HCT116 (cell line): ENCODE measurements around the gene CBY1. TPM values are rescaled to one million over a fixed set of nuclear protein-coding genes. Genes with fewer than 3 reads are reported as not detected.

Experiments
- ATAC-seq: fragments of 200-7000 bp; cut with Tn5 transposase; 2 replicates; pipeline ENCODE4 v1.9.1; 2020; ENCODE audit warnings: mild to moderate bottlenecking, moderate library complexity
- BruUV-seq: library from RNA; stranded (reverse); fragments of 400-500 nt; replicated peaks from 2 replicates; lab custom pipeline; 2021; lab: Mats Ljungman, UMichigan
- CTCF ChIA-PET: fragments of 300-600 bp; sonication (Branson Sonifier 250); formaldehyde crosslinking; loops from one replicate; lab custom pipeline; 2021; ENCODE audit warnings: antibody characterized with exemption; lab: Charles Lee
- POLR2A ChIA-PET: fragments of 300-600, 350-600 bp; sonication (Branson Sonifier 250); formaldehyde crosslinking; loops from one replicate; lab custom pipeline; 2021; ENCODE audit warnings: antibody characterized with exemption; lab: Charles Lee
- RAD21 ChIA-PET, 2 experiments: fragments of 300-600 bp; sonication (Branson Sonifier 250); formaldehyde crosslinking; loops; one replicate each; lab custom pipeline; 2023; ENCODE audit warnings: low total read pairs in 2 of 2; ENCODE audit not compliant: uncharacterized antibody in 2 of 2, unreplicated experiment in 2 of 2, low non-redundant PET in 1 of 2; lab: Charles Lee
- DNase-seq: peaks from one replicate; pipeline ENCODE4 v3.0.0-alpha.2; 2010; ENCODE audit warnings: low read depth, low spot score
- H2AFZ ChIP-seq: fragments of 200-600 bp; shearing (Covaris generic), sonication (generic); 2 replicates; pipeline ENCODE4 v1.6.1; 2017; ENCODE audit warnings: low read depth, mixed run types, mixed read lengths, antibody characterized with exemption, low read length; ENCODE audit not compliant: poor library complexity, severe bottlenecking
- H3K27ac ChIP-seq: 2 replicates; pipeline ENCODE4 v1.5.1; 2012; ENCODE audit warnings: low read depth, low read length
- H3K27me3 ChIP-seq: fragments of 200-600 bp; sonication (generic); 2 replicates; pipeline ENCODE4 v1.6.1; 2016; ENCODE audit warnings: mixed run types, low read length, mixed read lengths; ENCODE audit not compliant: insufficient read depth
- H3K36me3 ChIP-seq, 2 experiments: fragments of 200-500 bp in 1 of 2; fragments of 200-600 bp in 1 of 2; sonication (Bioruptor generic) in 1 of 2; sonication (generic) in 1 of 2; 2 replicates each; pipeline versions ENCODE4 v1.5.1 to v1.6.1; 2014 to 2016; ENCODE audit warnings: low read length in 2 of 2, inconsistent platforms in 1 of 2, mixed read lengths in 1 of 2, mixed run types in 1 of 2; ENCODE audit not compliant: insufficient read depth in 2 of 2, control insufficient read depth in 1 of 2
- H3K4me1 ChIP-seq, 2 experiments: fragments of 200-600 bp in 1 of 2; sonication (generic) in 1 of 2; 2 replicates each; pipeline versions ENCODE4 v1.5.1 to v1.6.1; 2012 to 2017; ENCODE audit warnings: low read length in 2 of 2, inconsistent platforms in 1 of 2, mild to moderate bottlenecking in 1 of 2, mixed read lengths in 1 of 2, mixed run types in 1 of 2, moderate library complexity in 1 of 2; ENCODE audit not compliant: insufficient read depth in 2 of 2, control insufficient read depth in 1 of 2
- H3K4me2 ChIP-seq: fragments of 200-600 bp; sonication (generic); 2 replicates; pipeline ENCODE4 v1.6.1; 2017; ENCODE audit warnings: mixed run types, low read length, mixed read lengths
- H3K4me3 ChIP-seq, 2 experiments: fragments of 200-600 bp in 1 of 2; sonication (generic) in 1 of 2; replicated peaks in 1 of 2; 2 replicates each; pipeline ENCODE4 v1.5.1; 2011 to 2016; ENCODE audit warnings: low read length in 2 of 2, control low read depth in 1 of 2, low read depth in 1 of 2, mild to moderate bottlenecking in 1 of 2, mixed read lengths in 1 of 2, mixed run types in 1 of 2
- H3K79me2 ChIP-seq: fragments of 200-600 bp; sonication (generic); 2 replicates; pipeline ENCODE4 v1.6.1; 2017; ENCODE audit warnings: mild to moderate bottlenecking, mixed run types, low read length, moderate library complexity, mixed read lengths; ENCODE audit not compliant: insufficient read depth
- H3K9ac ChIP-seq: fragments of 200-600 bp; sonication (generic); 2 replicates; pipeline ENCODE4 v1.6.1; 2016; ENCODE audit warnings: low read length, mixed read lengths
- H3K9me2 ChIP-seq: fragments of 200-600 bp; sonication (generic), shearing (Covaris generic); 2 replicates; pipeline ENCODE4 v1.6.1; 2017; ENCODE audit warnings: mixed run types, mild to moderate bottlenecking, moderate library complexity; ENCODE audit not compliant: insufficient read depth
- H3K9me3 ChIP-seq, 2 experiments: fragments of 200-500 bp in 1 of 2; fragments of 200-600 bp in 1 of 2; sonication (Bioruptor generic) in 1 of 2; sonication (generic) in 1 of 2; 2 replicates each; pipeline ENCODE4 v1.6.1; 2014 to 2017; ENCODE audit warnings: low read length in 2 of 2, mixed read lengths in 2 of 2, inconsistent platforms in 1 of 2, low read depth in 1 of 2, mild to moderate bottlenecking in 1 of 2, mixed run types in 1 of 2, moderate library complexity in 1 of 2; ENCODE audit not compliant: control insufficient read depth in 1 of 2, insufficient read depth in 1 of 2
- H4K20me1 ChIP-seq: fragments of 200-600 bp; sonication (generic), shearing (Covaris generic); 2 replicates; pipeline ENCODE4 v1.6.1; 2017; ENCODE audit warnings: mixed run types, mild to moderate bottlenecking, moderate library complexity; ENCODE audit not compliant: insufficient read depth
- CBX3 ChIP-seq: IDR thresholded peaks from 2 replicates; pipeline ENCODE4 v1.6.1; 2012; ENCODE audit warnings: low read depth
- CEBPB ChIP-seq: IDR thresholded peaks from 2 replicates; pipeline ENCODE4 v1.6.1; 2012; ENCODE audit warnings: low read depth
- EGR1 ChIP-seq: IDR thresholded peaks from 2 replicates; pipeline ENCODE4 v1.6.1; 2012; ENCODE audit warnings: low read depth
- ELF1 ChIP-seq: IDR thresholded peaks from 2 replicates; pipeline ENCODE4 v1.6.1; 2012; ENCODE audit warnings: low read depth, borderline replicate concordance
- EZH2 ChIP-seq: fragments of 200-600 bp; sonication (generic); IDR thresholded peaks from 2 replicates; pipeline ENCODE4 v1.6.1; 2017; ENCODE audit warnings: antibody characterized with exemption, mixed run types
- EZH2phosphoT487 ChIP-seq: fragments of 200-600 bp; IDR thresholded peaks from 2 replicates; pipeline ENCODE4 v1.6.1; 2018; ENCODE audit warnings: antibody characterized with exemption, borderline replicate concordance
- FOSL1 ChIP-seq: IDR thresholded peaks from 2 replicates; pipeline ENCODE4 v1.6.1; 2012; ENCODE audit warnings: low read depth
- JUND ChIP-seq: IDR thresholded peaks from 2 replicates; pipeline ENCODE4 v1.6.1; 2012
- POLR2A ChIP-seq: IDR thresholded peaks from 2 replicates; pipeline ENCODE4 v1.7.0; 2011; ENCODE audit warnings: borderline replicate concordance; ENCODE audit not compliant: insufficient read depth, insufficient read length; ENCODE audit errors: extremely low read depth
- POLR2AphosphoS5 ChIP-seq: IDR thresholded peaks from 2 replicates; pipeline ENCODE4 v1.6.1; 2011; ENCODE audit warnings: mild to moderate bottlenecking, low read depth, low read length, moderate library complexity
- RAD21 ChIP-seq: IDR thresholded peaks from 2 replicates; pipeline ENCODE4 v1.6.1; 2012; ENCODE audit warnings: low read depth, mild to moderate bottlenecking
- SRF ChIP-seq: IDR thresholded peaks from 2 replicates; pipeline ENCODE4 v1.6.1; 2012; ENCODE audit warnings: low read depth
- YY1 ChIP-seq: IDR thresholded peaks from 2 replicates; pipeline ENCODE4 v1.6.1; 2011; ENCODE audit warnings: low read length, low read depth, moderate library complexity, mild to moderate bottlenecking; ENCODE audit not compliant: insufficient replicate concordance; ENCODE audit errors: extremely low read depth
- ZBTB33 ChIP-seq: IDR thresholded peaks from 2 replicates; pipeline ENCODE4 v1.6.1; 2011; ENCODE audit warnings: mild to moderate bottlenecking, low read length, moderate library complexity; ENCODE audit not compliant: insufficient replicate concordance; ENCODE audit errors: extremely low read depth
- ZFX ChIP-seq: fragments of 450-650 bp; IDR thresholded peaks from 2 replicates; pipeline ENCODE4 v1.6.1; 2017
- intact Hi-C: fragments of 100-400 bp; cut with micrococcal nuclease; formaldehyde crosslinking; loops from 2 replicates; pipeline ENCODE4 v1.10.0; 2022
- total RNA-seq: library from RNA; stranded (reverse); gene quantifications from one replicate; pipeline ENCODE4 v1.2.1, GENCODE V29; 2021; ENCODE audit not compliant: unreplicated experiment

CBY1 gene
- total RNA-seq, 1 experiment from 2014 or later: 27.6 TPM

- DNase-seq (no peak), ATAC-seq (peak; percentile 23; the same call in 1 of the 2 replicates)
- ChIA-PET CTCF (no interaction called here), POLR2A (no interaction called here), RAD21 (no interaction called here)
- H3K9me3 ChIP-seq: no peaks in the 10 kb centered on the region
- no peaks in the 10 kb centered on the region for H4K20me1 ChIP-seq
- no peak for TF ChIP-seq POLR2AphosphoS5
- no peak for TF ChIP-seq CBX3
- TF ChIP-seq SRF: no peak
- intact Hi-C loops: loop anchor here (2.0 kb wide), 1 partner anchor 24 kb away; the partner anchor contains the start of gene TOMM22
- H3K4me3 ChIP-seq: peak overlapping the region; percentile 82 to 84
- no peaks in the 10 kb centered on the region for H3K27me3 ChIP-seq
- H3K27ac ChIP-seq: peak overlapping the region; percentile 84
- peak overlapping the region; percentile 96 for H3K4me2 ChIP-seq
- H3K36me3 ChIP-seq: no peaks in the 10 kb centered on the region
- BruUV-seq: no TSS peak
- H3K9ac ChIP-seq: peak overlapping the region; percentile 84
- peaks cover 4 to 18% of the 10 kb centered on the region in 2 experiments; a peak in 3 of 4 replicates for H3K4me1 ChIP-seq
- peaks cover 12% of the 10 kb centered on the region for H3K79me2 ChIP-seq
- H3K9me2 ChIP-seq: no peaks in the 10 kb centered on the region
- no peak overlapping the region for H2AFZ ChIP-seq
These were observed 839 bp downstream of the CBY1 start for GRCh38 chr22:38657045-38657909.

GRCh38 chr22:38674888-38675287 is 18.4 kb downstream of the CBY1 start:
- CTCF ChIA-PET: no interaction called here
- H3K36me3 ChIP-seq: peaks cover 2 to 7% of the 10 kb centered on the region in 2 experiments; a peak in 2 of 4 replicates
- intact Hi-C loops: no loop called here

More at GRCh38 chr22:38674888-38675287, 18.4 kb downstream of the CBY1 start:
- no peaks in the 10 kb centered on the region for H4K20me1 ChIP-seq
- no peak overlapping the region for H2AFZ ChIP-seq
- no peak for ATAC-seq
- H3K9ac ChIP-seq: no peak overlapping the region
- H3K4me1 ChIP-seq: no peaks in the 10 kb centered on the region
- H3K9me2 ChIP-seq: no peaks in the 10 kb centered on the region
- no TSS peak for BruUV-seq
- TF ChIP-seq POLR2AphosphoS5 (no peak), RAD21 (no peak), FOSL1 (no peak), CEBPB (no peak), ZBTB33 (no peak), EZH2phosphoT487 (no peak), ELF1 (no peak), JUND (no peak), YY1 (no peak), EZH2 (no peak), ZFX (no peak), POLR2A (no peak), CBX3 (no peak), EGR1 (no peak)
- DNase-seq: no peak
- H3K4me3 ChIP-seq: no peak overlapping the region
- H3K27me3 ChIP-seq: no peaks in the 10 kb centered on the region
- no peaks in the 10 kb centered on the region for H3K9me3 ChIP-seq
- ChIA-PET POLR2A (interaction anchor here (0.7 kb wide), 1 partner anchor 252 kb away, joined by 3 read pairs; no protein-coding TSS in a partner anchor), RAD21 (no interaction called here)
- no peak overlapping the region for H3K27ac ChIP-seq
- no peaks in the 10 kb centered on the region for H3K79me2 ChIP-seq
- H3K4me2 ChIP-seq: no peak overlapping the region
